Activated B cell treated with CpG ODN at 0.5 μM for 24 hours (primary cell): ENCODE data around the gene ALKAL2. TPM values are rescaled to one million over a fixed set of nuclear protein-coding genes. Genes with fewer than 3 reads are reported as not detected.

Source experiments
- ATAC-seq: fragments of 200-7000 bp; cut with Tn5 transposase; one replicate; pipeline ENCODE4 v1.10.0; 2021; ENCODE audit warnings: low read depth, mild to moderate bottlenecking, moderate library complexity
- CTCF ChIA-PET: fragments of 350-600 bp; sonication (Branson Sonifier 250); formaldehyde crosslinking; loops from one replicate; lab custom pipeline; 2021; ENCODE audit warnings: antibody characterized with exemption; lab: Charles Lee
- POLR2A ChIA-PET: fragments of 350-600 bp; sonication (Branson Sonifier 250); formaldehyde crosslinking; loops from one replicate; lab custom pipeline; 2021; ENCODE audit warnings: antibody characterized with exemption; lab: Charles Lee
- DNase-seq: peaks from one replicate; pipeline ENCODE4 v3.0.0; 2022
- H3K27ac Mint-ChIP-seq: one replicate; pipeline ENCODE4 v1.8.0; 2020; ENCODE audit warnings: mixed read lengths
- H3K27me3 Mint-ChIP-seq: one replicate; pipeline ENCODE4 v1.8.0; 2021; ENCODE audit warnings: mixed read lengths
- H3K36me3 Mint-ChIP-seq: one replicate; pipeline ENCODE4 v1.8.0; 2021; ENCODE audit warnings: low read depth, mixed read lengths
- H3K4me1 Mint-ChIP-seq: one replicate; pipeline ENCODE4 v1.8.0; 2021; ENCODE audit warnings: mixed read lengths
- H3K4me3 Mint-ChIP-seq: one replicate; pipeline ENCODE4 v1.8.0; 2020; ENCODE audit warnings: mild to moderate bottlenecking, mixed read lengths
- H3K9me3 Mint-ChIP-seq: one replicate; pipeline ENCODE4 v1.8.0; 2020; ENCODE audit warnings: mixed read lengths
- CTCF ChIP-seq: fragments of 200-600 bp; IDR thresholded peaks from one replicate; pipeline ENCODE4 v1.8.0; 2022; ENCODE audit warnings: antibody characterized with exemption, mild to moderate bottlenecking
- intact Hi-C: fragments of 100-400 bp; cut with micrococcal nuclease; formaldehyde crosslinking; loops from one replicate; pipeline ENCODE4 v1.15.1; 2024
- total RNA-seq: library from RNA; stranded (reverse); gene quantifications from 2 replicates; pipeline ENCODE4 v1.2.3, GENCODE V29; 2022

The ALKAL2 gene
- total RNA-seq, 1 donor from 2014 or later = not detected

- peaks cover 76% of the 10 kb centered on the region for H3K36me3 Mint-ChIP-seq
- no peaks in the 10 kb centered on the region for H3K9me3 Mint-ChIP-seq
- no peaks in the 10 kb centered on the region for H3K27me3 Mint-ChIP-seq
- H3K4me3 Mint-ChIP-seq = no peak overlapping the region
- H3K4me1 Mint-ChIP-seq = peaks cover 30% of the 10 kb centered on the region
- TF ChIP-seq CTCF = no peak
- DNase-seq (no peak), ATAC-seq (no peak)
- ChIA-PET POLR2A (interaction anchor here (0.8 kb wide), 1 partner anchor 11 kb away, joined by 3 read pairs; no protein-coding TSS in a partner anchor), CTCF (interaction anchor here (1.2 kb wide), 1 partner anchor 16 kb away, joined by 3 read pairs; no protein-coding TSS in a partner anchor)
- no peak overlapping the region for H3K27ac Mint-ChIP-seq
- intact Hi-C loops = no loop called here
Observed at GRCh38 chr2:274503-274902, 13.4 kb downstream of the ALKAL2 start.

- Mint-ChIP-seq H3K36me3 (peaks cover 68% of the 10 kb centered on the region), H3K4me3 (no peak overlapping the region), H3K4me1 (peaks cover 40% of the 10 kb centered on the region), H3K9me3 (no peaks in the 10 kb centered on the region), H3K27ac (no peak overlapping the region), H3K27me3 (no peaks in the 10 kb centered on the region)
- ATAC-seq (no peak), DNase-seq (no peak)
- TF ChIP-seq CTCF = no peak
- POLR2A ChIA-PET = no interaction called here
- intact Hi-C loops = no loop called here
- CTCF ChIA-PET = interaction anchor here (1.2 kb wide), 1 partner anchor 15 kb away, joined by 3 read pairs; no protein-coding TSS in a partner anchor
Observed at GRCh38 chr2:273333-273732, 14.6 kb downstream of the ALKAL2 start.

- ATAC-seq (no peak), DNase-seq (no peak)
- ChIA-PET CTCF (no interaction called here), POLR2A (no interaction called here)
- TF ChIP-seq CTCF = no peak
- H3K4me1 Mint-ChIP-seq = peaks cover 49% of the 10 kb centered on the region
- H3K27ac Mint-ChIP-seq = no peak overlapping the region
- H3K36me3 Mint-ChIP-seq = peaks cover 63% of the 10 kb centered on the region
- intact Hi-C loops = no loop called here
- H3K27me3 Mint-ChIP-seq = no peaks in the 10 kb centered on the region
- no peaks in the 10 kb centered on the region for H3K9me3 Mint-ChIP-seq
- no peak overlapping the region for H3K4me3 Mint-ChIP-seq
Observed at GRCh38 chr2:271917-272316, 16.0 kb downstream of the ALKAL2 start.

- ChIA-PET POLR2A (no interaction called here), CTCF (no interaction called here)
- DNase-seq = no peak
- Mint-ChIP-seq H3K9me3 (no peaks in the 10 kb centered on the region), H3K4me1 (peaks cover 54% of the 10 kb centered on the region), H3K36me3 (peaks cover 55% of the 10 kb centered on the region), H3K4me3 (no peak overlapping the region), H3K27me3 (no peaks in the 10 kb centered on the region), H3K27ac (no peak overlapping the region)
- intact Hi-C loops = no loop called here
- ATAC-seq = no peak
- TF ChIP-seq CTCF = no peak
Observed at GRCh38 chr2:270861-271260, 17.0 kb downstream of the ALKAL2 start.

- peaks cover 56% of the 10 kb centered on the region for H3K36me3 Mint-ChIP-seq
- peaks cover 55% of the 10 kb centered on the region for H3K4me1 Mint-ChIP-seq
- intact Hi-C loops = no loop called here
- H3K4me3 Mint-ChIP-seq = no peak overlapping the region
- TF ChIP-seq CTCF = no peak
- ChIA-PET CTCF (interaction anchor here (0.6 to 1.1 kb wide), 2 partner anchors 211 to 254 kb away, joined by 3 read pairs; no protein-coding TSS in a partner anchor), POLR2A (no interaction called here)
- ATAC-seq (no peak), DNase-seq (no peak)
- H3K9me3 Mint-ChIP-seq = no peaks in the 10 kb centered on the region
- no peaks in the 10 kb centered on the region for H3K27me3 Mint-ChIP-seq
- H3K27ac Mint-ChIP-seq = no peak overlapping the region
Observed at GRCh38 chr2:269356-270030, 18.4 kb downstream of the ALKAL2 start.
